ENCODE results near the gene SMIM41.

The SMIM41 gene

DNA sequence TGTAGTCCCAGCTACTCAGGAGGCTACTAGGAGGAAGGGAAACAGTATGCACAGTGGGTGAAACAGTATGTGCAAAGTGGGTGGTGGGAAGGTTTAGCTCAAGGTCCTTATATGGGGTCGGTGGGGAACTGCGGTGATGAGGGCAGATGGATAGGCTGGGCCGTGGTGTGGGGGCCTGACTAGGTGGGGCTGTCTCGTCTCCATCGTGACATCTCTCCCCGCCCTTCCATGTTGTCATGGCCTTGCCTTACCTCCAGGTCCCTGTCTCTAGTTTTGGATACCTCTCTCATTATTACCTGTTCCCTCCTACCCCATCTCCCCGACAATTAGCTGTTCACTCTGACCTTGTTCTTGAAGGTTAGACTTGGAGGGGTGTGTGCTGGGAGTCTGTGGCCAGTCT, 32.6 kb upstream of the SMIM41 start:
- H3K4me3 ChIP-seq (ENCODE audit: low read length, poor library complexity, severe bottlenecking) = no peak overlapping the region
- no peaks in the 10 kb centered on the region for H3K27me3 ChIP-seq (ENCODE audit: insufficient read depth, low read length, poor library complexity, severe bottlenecking)
- no peaks in the 10 kb centered on the region for H3K79me2 ChIP-seq (ENCODE audit: insufficient read depth, low read length)
- no peaks in the 10 kb centered on the region for H4K20me1 ChIP-seq (ENCODE audit: insufficient read depth, low read length, poor library complexity, severe bottlenecking)
- no peak for TF ChIP-seq EZH2phosphoT487 (IDR thresholded peaks at IDR 0.05; ENCODE audit: borderline replicate concordance)
- TF ChIP-seq, protein P1, sequence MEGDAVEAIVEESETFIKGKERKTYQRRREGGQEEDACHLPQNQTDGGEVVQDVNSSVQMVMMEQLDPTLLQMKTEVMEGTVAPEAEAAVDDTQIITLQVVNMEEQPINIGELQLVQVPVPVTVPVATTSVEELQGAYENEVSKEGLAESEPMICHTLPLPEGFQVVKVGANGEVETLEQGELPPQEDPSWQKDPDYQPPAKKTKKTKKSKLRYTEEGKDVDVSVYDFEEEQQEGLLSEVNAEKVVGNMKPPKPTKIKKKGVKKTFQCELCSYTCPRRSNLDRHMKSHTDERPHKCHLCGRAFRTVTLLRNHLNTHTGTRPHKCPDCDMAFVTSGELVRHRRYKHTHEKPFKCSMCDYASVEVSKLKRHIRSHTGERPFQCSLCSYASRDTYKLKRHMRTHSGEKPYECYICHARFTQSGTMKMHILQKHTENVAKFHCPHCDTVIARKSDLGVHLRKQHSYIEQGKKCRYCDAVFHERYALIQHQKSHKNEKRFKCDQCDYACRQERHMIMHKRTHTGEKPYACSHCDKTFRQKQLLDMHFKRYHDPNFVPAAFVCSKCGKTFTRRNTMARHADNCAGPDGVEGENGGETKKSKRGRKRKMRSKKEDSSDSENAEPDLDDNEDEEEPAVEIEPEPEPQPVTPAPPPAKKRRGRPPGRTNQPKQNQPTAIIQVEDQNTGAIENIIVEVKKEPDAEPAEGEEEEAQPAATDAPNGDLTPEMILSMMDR (conservative IDR thresholded peaks at IDR 0.05; ENCODE audit: low read length) = no peak
- no peaks in the 10 kb centered on the region for H3K36me3 ChIP-seq (ENCODE audit: insufficient read depth, low read length)
- H3K9me2 ChIP-seq (replicated peaks; ENCODE audit: low read depth, low read length) = no peaks in the 10 kb centered on the region
- H3F3A ChIP-seq (ENCODE audit: low read depth) = no peaks in the 10 kb centered on the region
- no peak overlapping the region for H3K9ac ChIP-seq (ENCODE audit: low read depth, low read length, poor library complexity, severe bottlenecking)
- H2AFZ ChIP-seq (ENCODE audit: low read length) = no peak overlapping the region
- H3K4me1 ChIP-seq (ENCODE audit: insufficient read depth, low read length, poor library complexity, severe bottlenecking) = peaks cover 35% of the 10 kb centered on the region
- H3K4me2 ChIP-seq (ENCODE audit: low read depth, low read length, poor library complexity, severe bottlenecking) = no peak overlapping the region
- H3K9me3 ChIP-seq (ENCODE audit: insufficient read depth, low read depth, low read length) = no peaks in the 10 kb centered on the region

DNA sequence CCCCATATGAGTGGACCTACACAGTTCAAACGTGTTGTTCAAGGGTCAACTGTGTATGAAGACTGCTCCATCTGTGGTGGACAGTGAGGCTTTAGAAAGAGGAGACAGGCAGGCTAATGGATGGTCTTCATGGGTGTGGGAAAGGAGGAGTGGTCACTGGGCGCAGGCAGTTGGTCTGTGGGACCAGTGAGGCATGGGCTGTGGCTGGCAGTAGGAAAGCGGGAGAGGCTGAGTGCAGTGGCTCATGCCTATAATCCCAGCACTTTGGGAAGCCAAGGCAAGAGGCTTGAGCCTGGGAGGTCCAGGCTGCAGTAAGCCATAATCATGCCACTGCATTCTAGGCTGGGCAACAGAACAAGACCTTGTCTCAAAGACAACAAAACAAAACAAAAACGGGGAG, 30.2 kb upstream of the SMIM41 start:
- H3K27me3 ChIP-seq (ENCODE audit: insufficient read depth, low read length, poor library complexity, severe bottlenecking) = no peaks in the 10 kb centered on the region
- TF ChIP-seq EZH2phosphoT487 (IDR thresholded peaks at IDR 0.05; ENCODE audit: borderline replicate concordance) = no peak
- TF ChIP-seq, protein P1 (conservative IDR thresholded peaks at IDR 0.05; ENCODE audit: low read length) = no peak
- no peaks in the 10 kb centered on the region for H3K9me3 ChIP-seq (ENCODE audit: insufficient read depth, low read depth, low read length)
- peaks cover 34% of the 10 kb centered on the region for H3K4me1 ChIP-seq (ENCODE audit: insufficient read depth, low read length, poor library complexity, severe bottlenecking)
- no peaks in the 10 kb centered on the region for H3K79me2 ChIP-seq (ENCODE audit: insufficient read depth, low read length)
- H3K36me3 ChIP-seq (ENCODE audit: insufficient read depth, low read length) = no peaks in the 10 kb centered on the region
- no peak overlapping the region for H3K4me2 ChIP-seq (ENCODE audit: low read depth, low read length, poor library complexity, severe bottlenecking)
- no peak overlapping the region for H3K9ac ChIP-seq (ENCODE audit: low read depth, low read length, poor library complexity, severe bottlenecking)
- H3F3A ChIP-seq (ENCODE audit: low read depth) = no peaks in the 10 kb centered on the region
- no peak overlapping the region for H2AFZ ChIP-seq (ENCODE audit: low read length)
- no peaks in the 10 kb centered on the region for H4K20me1 ChIP-seq (ENCODE audit: insufficient read depth, low read length, poor library complexity, severe bottlenecking)
- H3K9me2 ChIP-seq (replicated peaks; ENCODE audit: low read depth, low read length) = no peaks in the 10 kb centered on the region
- no peak overlapping the region for H3K4me3 ChIP-seq (ENCODE audit: low read length, poor library complexity, severe bottlenecking)

DNA sequence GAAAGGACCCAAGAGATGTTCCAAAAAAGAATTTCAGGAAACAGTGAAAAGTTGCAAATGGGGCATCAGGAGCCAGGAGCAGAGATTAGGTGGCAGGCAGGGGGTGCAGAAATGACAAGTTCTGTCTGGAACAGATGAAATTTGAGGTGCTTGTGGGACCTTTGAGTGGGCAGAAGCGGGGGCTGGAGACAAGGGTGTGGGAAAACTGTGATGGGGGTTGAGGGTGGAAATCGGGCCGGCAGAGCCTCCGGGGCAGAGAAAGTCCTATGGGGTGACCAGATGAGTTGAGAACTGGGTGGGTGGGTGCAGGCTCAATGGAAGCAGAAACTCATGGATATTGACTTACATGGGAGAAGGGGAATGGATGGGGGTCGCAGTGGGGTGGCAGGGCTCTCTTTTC, 29.8 kb upstream of the SMIM41 start:
- no peaks in the 10 kb centered on the region for H3K27me3 ChIP-seq (ENCODE audit: insufficient read depth, low read length, poor library complexity, severe bottlenecking)
- H3K9me3 ChIP-seq (ENCODE audit: insufficient read depth, low read depth, low read length) = no peaks in the 10 kb centered on the region
- no peaks in the 10 kb centered on the region for H3K9me2 ChIP-seq (replicated peaks; ENCODE audit: low read depth, low read length)
- no peak overlapping the region for H3K4me3 ChIP-seq (ENCODE audit: low read length, poor library complexity, severe bottlenecking)
- H4K20me1 ChIP-seq (ENCODE audit: insufficient read depth, low read length, poor library complexity, severe bottlenecking) = no peaks in the 10 kb centered on the region
- no peaks in the 10 kb centered on the region for H3F3A ChIP-seq (ENCODE audit: low read depth)
- H3K36me3 ChIP-seq (ENCODE audit: insufficient read depth, low read length) = no peaks in the 10 kb centered on the region
- no peak overlapping the region for H2AFZ ChIP-seq (ENCODE audit: low read length)
- peak overlapping the region; percentile 95 for H3K4me2 ChIP-seq (ENCODE audit: low read depth, low read length, poor library complexity, severe bottlenecking)
- no peak overlapping the region for H3K9ac ChIP-seq (ENCODE audit: low read depth, low read length, poor library complexity, severe bottlenecking)
- H3K79me2 ChIP-seq (ENCODE audit: insufficient read depth, low read length) = no peaks in the 10 kb centered on the region
- H3K4me1 ChIP-seq (ENCODE audit: insufficient read depth, low read length, poor library complexity, severe bottlenecking) = peaks cover 34% of the 10 kb centered on the region
- TF ChIP-seq, protein P1 (conservative IDR thresholded peaks at IDR 0.05; ENCODE audit: low read length) = no peak
- TF ChIP-seq EZH2phosphoT487 (IDR thresholded peaks at IDR 0.05; ENCODE audit: borderline replicate concordance) = no peak
